NCI-H1105 (cell line): Measurements from ENCODE around the gene CRYBG1.

Source experiments
- DNase-seq: peaks from one replicate; lab custom pipeline; 2025; lab: John Stamatoyannopoulos, UW

The CRYBG1 gene

DNA sequence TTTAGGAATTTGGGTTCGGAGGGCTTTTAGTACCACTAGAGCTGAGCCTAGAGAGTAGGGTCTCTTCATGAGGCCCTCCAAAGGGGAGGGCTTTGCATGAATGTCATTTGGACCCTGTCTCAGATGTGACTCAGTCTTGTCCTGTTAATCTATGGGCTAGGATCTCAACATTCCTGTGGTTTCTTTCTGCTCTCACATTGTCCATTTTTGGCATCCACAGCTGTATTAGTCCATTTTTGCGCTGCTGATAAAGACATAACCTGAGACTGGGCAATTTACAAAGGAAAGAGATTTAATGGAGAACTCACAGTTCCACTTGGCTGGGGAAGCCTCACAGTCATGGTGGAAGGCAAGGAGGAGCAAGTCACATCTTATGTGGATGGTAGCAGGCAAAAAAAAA is 61.0 kb downstream of the CRYBG1 start:
- DNase-seq: no peak

DNA sequence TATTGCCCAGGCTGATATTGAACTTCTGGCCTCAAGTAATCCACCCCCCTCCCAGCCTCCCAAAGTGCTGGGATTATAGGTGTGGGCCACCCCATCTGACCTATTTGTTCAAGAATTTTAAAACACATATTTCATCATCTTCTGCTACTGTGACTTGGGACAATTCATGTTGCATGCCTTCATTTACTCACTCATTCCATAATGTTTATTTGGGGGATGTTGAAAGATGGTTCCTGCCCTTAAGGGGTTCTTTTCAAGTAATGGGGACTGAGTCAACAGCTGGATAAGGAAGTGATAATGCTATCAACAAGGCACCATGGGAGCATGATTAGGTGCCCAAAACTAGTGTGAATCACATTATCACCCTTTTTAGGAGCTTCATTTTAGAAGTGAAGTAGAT is 62.0 kb downstream of the CRYBG1 start:
- no peak for DNase-seq

DNA sequence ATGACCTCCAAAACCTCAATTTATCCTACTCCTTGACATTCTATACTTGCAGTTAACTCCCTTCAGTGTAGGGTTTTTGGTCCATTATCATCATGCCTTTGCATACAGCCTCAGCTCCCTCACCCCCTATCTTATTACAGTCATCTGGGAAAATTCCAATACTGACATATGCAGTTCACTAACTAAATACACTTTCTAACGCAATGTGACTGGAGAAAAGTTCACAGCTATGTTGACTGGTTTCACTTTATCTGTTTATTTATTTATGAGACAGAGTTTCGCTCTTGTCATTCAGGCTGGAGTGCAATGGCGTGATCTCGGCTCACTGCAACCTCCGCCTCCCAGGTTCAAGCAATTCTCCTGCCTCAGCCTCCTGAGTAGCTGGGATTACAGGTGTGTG is 64.9 kb downstream of the CRYBG1 start:
- DNase-seq: no peak

DNA sequence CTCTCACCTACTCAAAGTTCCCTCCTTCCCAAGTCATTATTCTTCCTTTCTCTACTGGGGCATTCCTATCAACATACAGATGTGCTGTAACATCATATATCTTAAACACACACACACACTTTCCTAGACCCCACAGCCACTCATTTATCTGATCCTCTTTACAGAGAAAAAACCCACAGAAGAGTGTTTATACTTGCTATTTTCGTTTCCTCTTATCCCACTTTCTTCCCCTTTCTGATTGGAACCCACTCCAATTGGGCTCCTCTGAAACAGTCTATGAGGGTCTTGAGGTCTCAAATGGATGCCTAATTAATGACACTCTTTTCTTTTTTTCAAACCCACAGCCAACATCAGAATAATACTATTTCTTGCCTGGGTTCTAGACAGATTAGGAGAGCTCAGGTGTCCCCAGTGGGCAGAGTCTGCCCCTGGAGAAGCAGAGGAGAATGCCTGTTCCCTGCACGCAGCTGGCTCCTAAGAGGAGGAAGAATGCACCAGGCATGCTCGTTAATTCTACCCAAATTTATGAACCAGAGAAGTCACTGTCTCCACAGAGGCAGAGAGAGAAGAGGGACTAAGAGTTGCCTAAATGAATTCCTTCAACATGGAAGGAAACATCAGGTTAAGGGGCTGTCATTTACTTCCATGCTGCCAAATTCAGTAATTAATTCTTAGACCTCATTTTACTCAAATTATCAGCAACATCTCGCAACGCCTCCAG is 65.9 kb downstream of the CRYBG1 start:
- no peak for DNase-seq

DNA sequence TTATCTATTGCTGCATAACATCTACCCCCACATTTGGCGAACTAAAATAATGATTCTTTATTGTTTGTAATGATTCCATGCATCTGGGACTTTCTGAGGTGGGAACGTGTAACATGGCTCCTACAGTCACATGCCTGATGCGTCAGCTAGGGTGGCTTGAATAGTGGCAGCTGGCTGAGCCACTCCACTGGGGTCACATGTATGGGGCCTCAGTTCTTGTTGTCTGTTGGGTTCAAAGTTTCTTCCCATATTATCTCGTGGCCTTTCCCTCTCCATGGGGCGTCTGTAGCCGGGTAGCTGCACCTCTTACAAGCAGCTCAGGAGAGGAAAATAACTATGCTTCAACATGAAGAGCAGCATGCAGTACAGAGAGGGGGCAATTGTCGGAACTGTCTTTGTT is 69.9 kb downstream of the CRYBG1 start:
- DNase-seq: no peak

DNA sequence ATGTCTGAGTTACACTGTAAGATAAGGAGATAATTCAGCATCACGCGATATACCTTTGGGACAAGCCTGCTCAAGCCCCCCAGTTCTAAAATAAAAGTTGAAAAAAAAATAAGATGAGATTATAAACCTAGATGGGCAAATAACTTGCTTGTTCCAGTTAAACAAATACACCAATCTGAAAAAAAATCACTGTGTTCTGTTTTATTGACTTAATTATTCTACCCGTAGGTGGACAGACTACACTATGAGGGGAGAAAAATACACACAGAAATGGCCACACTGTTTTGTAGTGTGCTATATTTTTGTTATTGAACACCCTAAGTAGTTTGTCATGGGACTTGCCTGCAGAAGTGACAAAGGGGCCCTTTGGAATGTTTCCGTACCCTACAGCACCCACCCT is 70.9 kb downstream of the CRYBG1 start:
- no peak for DNase-seq

DNA sequence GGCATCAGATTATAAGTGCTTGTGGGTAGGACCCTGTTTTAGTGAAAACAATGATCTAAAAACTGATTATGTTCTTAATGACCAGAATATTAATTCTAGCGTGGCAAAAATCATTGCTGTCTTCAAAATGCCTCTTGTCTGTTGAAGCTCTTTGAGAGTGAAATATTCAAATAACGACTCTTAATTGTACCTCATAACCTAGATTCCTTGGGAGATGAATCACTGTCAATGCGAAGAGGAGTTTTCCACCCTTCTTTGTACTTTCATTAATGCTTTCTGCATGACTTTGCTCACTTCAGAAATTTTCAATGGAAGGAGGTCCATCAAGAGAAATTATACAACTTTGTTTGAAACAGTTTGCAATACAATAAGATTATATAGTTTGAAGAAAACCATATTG is 71.5 kb downstream of the CRYBG1 start:
- no peak for DNase-seq

DNA sequence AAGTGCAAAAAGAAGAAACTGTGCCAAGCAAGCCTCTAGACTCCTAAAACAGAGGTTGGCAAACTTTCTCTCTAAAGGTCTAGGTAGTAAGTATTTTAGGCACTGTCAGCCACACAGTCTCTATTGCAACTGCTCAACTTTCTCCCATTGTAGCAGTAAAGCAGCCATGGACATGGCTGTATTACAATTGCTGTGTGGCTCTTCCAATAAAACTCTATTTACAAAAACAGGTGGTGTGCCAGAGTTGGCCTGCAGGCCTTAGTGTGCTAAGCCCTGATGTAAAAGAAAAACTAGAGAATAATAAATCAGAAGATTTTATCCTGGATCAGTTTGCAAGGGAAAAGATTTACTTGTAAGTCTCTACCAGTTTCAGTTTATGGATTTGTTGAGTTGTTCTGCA is 74.0 kb downstream of the CRYBG1 start:
- no peak for DNase-seq

DNA sequence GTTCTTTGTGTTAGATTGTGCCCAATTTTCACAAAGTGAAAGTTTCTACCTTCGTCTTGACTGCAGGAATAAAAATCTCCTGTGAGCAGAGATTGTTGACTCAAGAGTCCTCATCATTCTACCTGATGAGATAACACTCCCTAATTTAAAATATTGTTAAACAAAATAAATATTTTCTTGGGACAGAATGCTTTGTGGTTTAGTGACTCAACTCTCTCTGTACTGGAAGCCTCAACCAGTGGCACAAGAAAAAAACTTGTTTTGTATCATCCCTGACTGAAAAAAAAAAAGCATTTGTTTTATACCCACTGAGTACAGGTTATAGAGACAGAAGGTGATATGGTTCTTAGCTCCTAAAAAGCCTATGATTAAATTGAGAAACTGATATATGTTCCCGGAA is 78.9 kb downstream of the CRYBG1 start:
- no peak for DNase-seq

DNA sequence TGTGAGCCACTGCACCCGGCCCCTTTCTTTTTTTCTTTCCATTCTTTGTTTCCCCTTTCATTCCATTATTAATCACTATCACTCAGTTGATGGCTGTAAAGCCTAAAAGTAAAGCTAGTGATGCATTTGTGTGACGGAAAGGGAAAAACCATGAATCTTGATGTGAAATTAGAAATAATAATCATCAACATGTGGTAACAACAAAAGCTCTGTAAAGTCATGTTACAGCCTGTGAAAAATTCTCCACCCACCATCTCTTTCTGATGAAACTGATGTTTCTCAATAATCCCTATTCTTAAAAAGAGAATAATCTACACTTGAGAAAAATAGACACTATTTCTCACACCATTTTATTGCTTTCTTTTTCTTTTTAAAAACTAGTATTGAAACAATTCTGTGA is 80.0 kb downstream of the CRYBG1 start:
- no peak for DNase-seq

DNA sequence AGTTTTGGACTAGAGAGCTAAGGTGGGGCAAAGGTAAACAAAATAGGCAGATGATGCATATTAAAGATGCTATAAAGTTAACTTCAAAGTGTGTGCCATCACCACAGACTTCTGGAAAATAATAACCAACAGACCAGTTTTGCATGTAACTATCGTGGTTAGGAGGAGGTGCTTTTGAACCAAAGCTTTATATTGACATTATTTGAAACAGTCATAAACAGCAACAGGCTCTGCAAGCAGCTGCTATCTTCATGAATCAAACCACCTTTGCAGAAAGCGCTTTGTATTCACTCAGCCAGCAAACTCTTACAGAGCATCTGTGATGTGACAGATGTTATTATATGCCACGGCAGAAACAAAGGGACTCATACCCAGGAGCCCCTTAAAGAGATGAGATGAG is 81.9 kb downstream of the CRYBG1 start:
- peak; percentile 84 for DNase-seq

DNA sequence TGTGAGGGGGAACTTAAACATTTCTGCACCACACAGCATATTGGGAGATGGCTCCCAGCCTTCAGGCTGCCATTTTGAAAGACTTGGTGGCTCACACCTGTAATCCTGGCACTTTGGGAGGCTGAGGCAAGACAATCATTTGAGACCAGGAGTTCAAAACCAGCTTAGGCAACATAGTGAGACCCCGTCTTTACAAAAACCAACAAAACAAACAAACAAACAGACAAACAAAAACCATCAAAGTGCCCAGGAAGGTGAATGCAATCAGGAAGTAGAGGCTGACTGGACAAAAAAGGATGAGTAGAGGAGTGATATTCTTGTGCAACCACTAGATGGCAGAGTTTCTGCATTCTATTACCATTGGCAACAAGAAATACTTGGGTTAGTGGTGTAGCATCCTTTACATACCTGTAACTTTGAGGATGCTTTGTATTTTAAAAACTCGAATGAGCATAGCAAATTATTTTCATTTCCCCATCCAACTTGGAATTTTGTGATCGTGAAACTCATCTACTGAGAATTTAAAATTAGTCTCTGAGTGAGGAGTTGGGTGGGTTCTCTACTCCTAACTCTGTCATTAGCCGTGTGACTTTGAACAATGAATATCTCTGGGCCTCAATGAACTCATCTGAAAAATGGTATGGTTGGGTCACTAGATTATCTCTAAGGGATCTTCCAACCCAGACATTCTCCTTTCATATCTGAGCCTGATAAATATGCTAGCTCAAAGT is 84.4 kb downstream of the CRYBG1 start:
- peak; percentile 47 for DNase-seq

DNA sequence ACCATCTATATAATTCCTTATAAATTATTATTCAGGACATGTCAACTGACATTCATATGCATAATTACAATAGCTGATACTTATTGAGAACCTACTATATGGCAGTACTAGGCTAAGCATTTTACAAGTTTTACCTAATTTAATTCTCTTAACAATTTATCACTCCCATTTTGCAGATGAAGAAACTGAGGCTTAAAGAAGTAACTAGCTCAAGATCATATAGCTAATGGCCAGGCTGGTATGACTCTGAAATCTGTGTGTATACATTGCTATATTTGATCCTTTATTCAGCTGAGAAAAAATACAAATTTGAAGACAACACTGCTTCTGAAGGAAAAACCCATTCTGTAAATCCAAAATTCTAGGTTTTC is 85.0 kb downstream of the CRYBG1 start:
- DNase-seq: no peak

DNA sequence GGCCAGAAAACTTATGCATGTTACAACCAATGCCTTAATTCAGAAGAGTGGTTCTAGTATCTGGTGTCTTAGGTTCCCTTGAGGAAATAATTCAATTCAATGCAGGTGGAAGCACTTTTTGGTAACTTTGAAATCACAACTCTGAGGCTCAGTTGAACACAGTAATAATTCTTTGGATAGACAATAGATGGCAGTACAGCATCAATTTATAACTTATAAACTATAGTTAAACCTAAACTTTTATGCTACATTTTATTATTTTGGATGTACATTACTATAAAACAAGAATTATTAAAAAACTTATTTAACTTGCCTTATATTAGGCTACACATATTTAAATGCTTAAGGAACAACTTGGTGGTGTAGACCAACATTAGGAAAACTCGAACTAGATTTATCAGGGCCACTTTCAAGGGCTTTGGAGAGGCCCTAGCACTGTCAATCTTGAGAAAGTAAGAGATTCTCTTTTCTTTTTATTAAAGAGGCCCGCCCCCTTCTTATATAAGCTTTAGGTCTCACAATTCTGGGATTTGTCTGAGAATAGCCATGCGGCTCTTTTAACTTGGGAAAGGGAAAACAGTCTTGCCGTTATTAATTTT is 85.9 kb downstream of the CRYBG1 start:
- DNase-seq: no peak

DNA sequence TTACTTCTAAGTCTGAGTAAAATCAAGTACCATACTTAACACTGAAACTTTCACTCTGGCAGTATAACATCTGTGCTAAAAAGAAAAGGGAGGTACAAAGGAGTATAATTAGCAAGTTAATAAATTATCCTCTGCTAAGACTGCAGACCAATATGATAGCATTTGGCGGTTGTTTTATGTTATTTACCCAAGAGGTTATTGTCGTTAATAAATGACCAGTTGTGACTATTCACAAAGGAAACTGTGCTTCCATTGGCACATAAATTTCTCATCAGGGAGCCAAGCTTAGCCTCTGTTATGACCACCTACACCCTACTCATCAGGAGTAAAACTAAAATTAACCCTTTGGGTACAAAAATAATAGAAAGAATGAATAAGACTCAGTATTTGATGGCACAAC is 86.5 kb downstream of the CRYBG1 start:
- DNase-seq: peak; percentile 41

DNA sequence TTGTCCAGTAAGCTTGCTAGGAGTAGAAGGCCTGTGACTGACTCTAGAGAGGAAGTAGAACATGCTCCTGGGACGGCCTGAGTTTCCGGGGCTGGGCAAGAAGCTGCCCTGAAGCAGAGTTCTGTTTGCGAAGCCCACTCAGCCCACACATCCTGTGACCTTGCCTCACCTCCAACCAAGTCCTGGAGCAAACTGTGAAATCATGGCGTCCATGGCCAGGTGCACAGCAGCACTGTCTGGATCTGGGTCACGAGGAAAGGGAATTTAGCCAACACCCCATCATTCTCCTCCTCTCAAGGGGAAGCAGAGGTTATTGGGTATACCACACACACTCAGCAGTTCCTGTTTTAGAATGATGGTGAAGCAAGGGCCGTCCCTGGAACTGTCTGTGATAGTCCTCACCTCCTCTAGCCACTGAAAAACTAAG is 87.5 kb downstream of the CRYBG1 start:
- no peak for DNase-seq

DNA sequence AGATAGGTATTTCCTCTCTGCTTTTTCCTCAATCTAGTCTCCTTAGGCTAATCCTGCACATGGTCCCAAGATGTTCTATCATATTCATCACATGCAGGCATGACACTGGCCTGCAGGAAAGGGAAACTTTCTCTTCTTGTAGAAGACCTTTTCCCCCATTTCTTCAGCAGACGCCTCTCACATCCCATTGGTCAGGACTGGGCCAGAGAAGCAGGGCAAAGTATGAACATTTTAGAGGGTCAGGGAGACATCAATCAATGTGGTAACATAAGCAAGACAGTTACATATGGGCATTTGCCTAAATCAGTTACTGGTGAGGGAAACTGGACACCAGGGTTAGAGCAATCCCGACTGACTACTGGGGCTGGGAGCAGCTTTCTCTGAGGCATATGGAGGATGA is 90.1 kb downstream of the CRYBG1 start:
- no peak for DNase-seq

DNA sequence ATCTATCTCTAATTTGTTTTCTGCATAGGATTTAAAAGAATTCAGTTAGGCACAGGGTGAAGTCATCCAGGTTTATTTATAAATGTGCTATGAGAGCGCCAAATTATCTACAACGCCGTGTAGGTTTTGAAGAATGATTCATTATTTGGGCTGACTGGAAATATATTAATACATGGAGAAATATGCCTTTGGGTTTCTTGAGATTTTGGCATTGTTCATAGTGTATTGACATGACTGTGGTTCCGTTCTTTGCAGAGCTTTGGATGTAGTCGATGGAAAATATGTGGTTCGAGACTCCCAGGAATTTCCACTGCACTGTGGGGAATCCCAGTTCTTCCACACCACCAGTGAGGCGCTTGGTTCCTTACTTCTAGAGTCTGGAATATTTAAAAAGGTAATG is 90.9 kb downstream of the CRYBG1 start:
- no peak for DNase-seq

DNA sequence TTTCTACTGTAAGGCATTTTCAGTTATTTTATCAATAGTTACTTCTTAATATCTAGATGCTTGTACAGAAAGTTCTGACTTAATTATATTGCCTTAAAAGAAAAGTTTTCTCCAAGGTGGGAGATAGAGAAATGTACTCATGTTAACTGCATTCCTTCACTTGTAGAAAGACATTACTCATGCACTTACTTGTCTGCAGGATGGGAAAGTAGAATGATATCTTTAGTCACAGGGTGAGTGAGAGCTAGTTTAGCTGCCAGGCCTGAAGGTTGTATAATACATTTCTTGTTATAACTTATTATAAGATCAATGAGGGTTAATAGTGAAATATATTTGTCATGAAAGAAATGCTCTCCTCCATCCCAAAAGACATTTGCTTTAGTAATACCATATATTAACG is 92.1 kb downstream of the CRYBG1 start:
- no peak for DNase-seq

DNA sequence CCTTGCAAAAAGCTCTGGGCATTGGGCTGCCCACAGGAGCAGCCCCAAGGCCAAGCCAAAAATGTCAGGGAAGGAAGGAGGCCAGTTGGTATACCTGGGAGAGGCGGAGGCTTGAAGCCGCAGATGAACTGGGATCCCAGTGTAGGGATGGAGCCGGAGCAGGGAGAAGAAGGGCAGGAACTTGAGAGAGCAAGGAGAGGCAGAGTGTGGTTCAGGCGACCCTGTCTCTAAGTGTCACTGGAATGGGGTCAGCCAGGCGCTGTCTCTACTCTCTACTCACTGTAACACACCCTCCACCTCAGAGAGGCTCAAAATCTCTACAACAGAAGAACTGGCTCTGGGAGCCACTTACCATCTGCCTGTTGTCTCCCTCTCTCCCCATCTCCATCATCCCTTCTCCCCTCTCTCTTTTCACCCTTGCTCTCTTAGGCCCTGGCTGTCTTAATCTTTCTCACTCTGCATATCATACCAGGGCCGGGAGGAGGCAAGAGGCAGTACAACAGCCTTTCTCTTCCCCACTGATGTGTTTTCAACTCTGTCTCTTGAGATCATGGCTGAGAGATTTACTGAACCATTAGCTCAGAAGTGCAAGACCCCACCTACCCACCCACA is 93.3 kb downstream of the CRYBG1 start:
- no peak for DNase-seq

DNA sequence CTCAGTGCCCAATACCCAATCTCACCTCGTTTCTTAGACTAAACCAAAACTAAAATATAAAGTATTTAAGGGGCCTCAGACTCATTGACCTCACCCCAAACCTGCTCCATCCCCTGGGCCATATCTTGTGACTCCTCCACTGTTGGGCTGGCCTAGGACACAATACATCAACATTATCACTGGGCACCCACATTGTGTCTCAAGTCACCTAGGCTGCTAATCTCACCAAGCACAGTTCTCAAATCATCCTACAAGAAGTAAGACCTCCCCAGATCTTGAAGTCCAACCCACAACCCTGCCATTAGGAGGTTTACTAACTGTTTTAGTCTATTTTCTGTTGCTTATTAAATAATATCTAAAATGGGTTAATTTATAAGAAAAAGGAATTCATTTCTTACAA is 96.2 kb downstream of the CRYBG1 start:
- DNase-seq: no peak

DNA sequence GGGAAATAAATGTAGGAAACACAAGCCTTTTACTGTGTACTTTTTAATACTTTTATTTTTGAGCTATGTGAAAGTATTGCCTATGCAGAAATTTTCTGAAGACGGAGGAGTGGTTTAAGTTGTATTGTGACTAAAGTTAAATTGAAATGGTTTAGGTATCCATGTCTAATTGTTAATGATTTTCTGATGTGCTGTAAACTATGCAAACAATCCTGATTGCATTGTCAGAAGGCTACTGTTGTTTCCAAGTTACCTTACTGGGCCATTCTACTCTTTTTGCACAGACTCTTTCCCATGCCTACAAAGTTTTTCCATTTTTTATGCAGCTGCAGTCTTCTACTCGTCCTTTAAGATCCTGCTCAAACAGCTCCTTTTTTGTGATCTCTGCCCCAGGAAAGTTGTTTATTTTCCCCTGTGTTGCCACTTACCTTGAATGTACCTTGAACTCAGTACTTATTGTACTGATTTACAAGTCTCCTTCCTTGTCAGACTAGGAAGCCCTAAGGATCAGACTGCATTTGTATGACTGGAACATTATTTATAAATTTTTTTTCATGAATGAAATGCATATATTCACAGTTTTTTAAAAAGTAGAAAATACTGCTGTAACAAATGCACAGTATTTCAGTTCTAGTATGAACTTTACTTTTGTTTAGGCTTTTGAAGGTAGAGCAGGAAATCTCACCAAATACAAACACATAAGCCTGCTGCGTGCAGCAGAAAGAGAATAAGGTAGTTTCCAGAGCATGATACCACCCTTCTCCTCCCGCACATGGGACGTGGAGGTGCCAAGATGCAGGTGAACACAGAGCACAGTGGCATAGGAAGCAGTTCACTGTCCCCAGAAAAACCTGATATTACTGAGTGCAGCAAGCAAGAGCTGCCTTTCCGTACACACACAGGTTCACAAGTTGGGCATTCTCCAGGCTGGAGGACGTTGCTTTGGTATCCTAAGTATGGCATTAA is 97.8 kb downstream of the CRYBG1 start:
- DNase-seq: no peak
